ENCODE results near the gene SYNM.

GRCh38 chr15:99120050-99120777 is 15.3 kb downstream of the SYNM start:
- TF ChIP-seq POLR2A (IDR thresholded peaks at IDR 0.05; ENCODE audit: low read depth, low read length) = no peak
- TF ChIP-seq POLR2AphosphoS5 (IDR thresholded peaks at IDR 0.05; ENCODE audit: low read depth, low read length) = no peak
